ENCODE measurements around the gene LEKR1. TPM values are rescaled to one million over a fixed set of nuclear protein-coding genes. Genes with fewer than 3 reads are reported as not detected.
A peak's percentile ranks its signal among the peaks of the same experiment; 100 is the strongest.

LEKR1 gene
- total RNA-seq, 1 donor from 2014 or later = 0.14 TPM

DNA sequence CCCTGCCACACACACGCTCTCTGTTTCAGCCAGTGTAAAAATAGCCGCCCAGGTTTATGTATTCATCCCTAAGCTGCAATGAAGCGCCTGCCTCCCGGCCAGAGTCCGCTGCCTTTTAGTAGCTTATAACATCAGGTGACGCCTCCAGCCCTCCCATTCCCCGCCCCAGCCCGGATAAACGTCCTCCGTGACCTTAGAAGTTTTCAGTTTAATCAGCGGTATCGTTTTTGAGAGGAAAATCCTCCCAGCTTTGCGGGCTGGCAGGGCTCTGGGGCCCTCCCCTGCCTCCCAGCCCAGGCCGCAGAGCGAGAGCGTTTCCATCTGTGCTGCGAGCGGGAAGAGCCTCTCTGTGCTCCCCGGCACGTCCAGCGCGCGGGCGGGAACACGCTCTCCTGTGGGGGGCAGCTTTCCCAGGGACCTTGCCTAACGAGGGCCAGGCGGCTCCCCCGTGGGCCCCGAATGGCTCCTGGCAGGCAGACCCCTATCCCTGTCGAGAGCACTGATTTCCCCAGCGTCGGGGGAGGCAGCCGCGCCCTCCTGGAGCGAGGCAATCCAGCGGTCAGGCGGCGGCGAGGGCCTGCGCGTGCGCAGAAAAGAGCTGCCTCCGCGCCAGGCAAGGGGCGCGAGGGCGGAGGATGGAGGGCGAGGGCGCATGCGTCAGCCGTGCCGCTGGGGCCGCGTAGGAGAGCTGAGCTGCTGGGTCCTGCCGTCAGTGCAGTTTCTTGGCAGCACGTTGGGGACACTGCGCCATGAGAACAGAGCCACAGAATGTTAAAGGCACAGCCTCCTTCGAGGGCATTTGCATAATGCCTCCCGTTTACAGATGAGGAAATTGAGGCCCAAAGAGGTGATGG is 262.7 kb downstream of the LEKR1 start:
- H3K36me3 Mint-ChIP-seq (ENCODE audit: low read depth) = no peaks in the 10 kb centered on the region
- peaks cover 71% of the 10 kb centered on the region for H3K4me1 Mint-ChIP-seq
- DNase-seq = peak; percentile 98
- intact Hi-C loops (cut with micrococcal nuclease) = loop anchor here (1.0 to 5.0 kb wide), 10 partner anchors 14 to 1237 kb away; partner anchors contain the start of genes CCNL1, SLC33A1, SSR3 and TIPARP
- peak overlapping the region; percentile 75 for H3K4me3 Mint-ChIP-seq
- H3K9me3 Mint-ChIP-seq = peaks cover 5% of the 10 kb centered on the region
- H3K27me3 Mint-ChIP-seq = no peaks in the 10 kb centered on the region
- H3K27ac Mint-ChIP-seq = peak overlapping the region; percentile 93

DNA sequence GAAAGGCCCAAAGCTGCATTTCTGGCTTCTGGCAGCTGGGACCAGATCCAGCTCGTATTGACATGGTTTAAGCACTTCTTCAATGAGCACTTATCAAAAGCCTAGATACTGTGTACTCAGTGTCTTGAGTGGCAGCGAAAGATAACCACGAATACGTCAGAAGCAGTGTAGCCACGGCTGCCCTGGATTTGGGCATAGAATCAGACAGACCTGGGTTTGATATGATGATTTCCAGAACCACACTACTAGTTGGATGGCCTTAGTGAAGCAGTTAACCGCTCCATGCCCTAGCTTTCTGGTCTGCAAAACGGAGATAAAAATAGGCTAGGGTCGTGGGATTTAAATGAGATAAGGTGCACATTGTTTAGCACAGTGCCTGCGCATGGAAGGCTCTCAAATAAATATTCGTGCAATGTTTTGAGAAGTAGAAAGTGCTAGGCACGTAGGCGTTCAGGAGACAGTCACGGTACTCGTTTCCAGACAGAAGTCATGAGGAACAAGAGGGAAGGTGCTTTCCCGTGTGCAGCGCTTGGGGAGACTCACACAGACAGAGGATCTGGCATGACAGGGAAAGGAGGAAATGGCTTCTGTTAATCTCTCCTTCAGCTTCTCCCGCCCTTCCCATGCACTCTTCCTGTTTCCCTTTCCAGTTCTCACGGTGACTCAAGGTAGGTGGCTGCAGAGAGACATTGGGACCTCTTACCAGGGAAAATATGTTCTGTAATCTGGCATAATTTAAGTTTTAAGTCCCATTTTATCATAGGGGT is 263.5 kb downstream of the LEKR1 start:
- Mint-ChIP-seq H3K36me3 (ENCODE audit: low read depth) (no peaks in the 10 kb centered on the region), H3K4me1 (peaks cover 71% of the 10 kb centered on the region), H3K27me3 (no peaks in the 10 kb centered on the region), H3K9me3 (peaks cover 5% of the 10 kb centered on the region), H3K27ac (peak overlapping the region; percentile 93), H3K4me3 (peak overlapping the region; percentile 75)
- intact Hi-C loops (cut with micrococcal nuclease) = loop anchor here (1.0 to 5.0 kb wide), 8 partner anchors 14 to 1237 kb away; partner anchors contain the start of genes SLC33A1, SSR3 and TIPARP
- peak; percentile 75 for DNase-seq

DNA sequence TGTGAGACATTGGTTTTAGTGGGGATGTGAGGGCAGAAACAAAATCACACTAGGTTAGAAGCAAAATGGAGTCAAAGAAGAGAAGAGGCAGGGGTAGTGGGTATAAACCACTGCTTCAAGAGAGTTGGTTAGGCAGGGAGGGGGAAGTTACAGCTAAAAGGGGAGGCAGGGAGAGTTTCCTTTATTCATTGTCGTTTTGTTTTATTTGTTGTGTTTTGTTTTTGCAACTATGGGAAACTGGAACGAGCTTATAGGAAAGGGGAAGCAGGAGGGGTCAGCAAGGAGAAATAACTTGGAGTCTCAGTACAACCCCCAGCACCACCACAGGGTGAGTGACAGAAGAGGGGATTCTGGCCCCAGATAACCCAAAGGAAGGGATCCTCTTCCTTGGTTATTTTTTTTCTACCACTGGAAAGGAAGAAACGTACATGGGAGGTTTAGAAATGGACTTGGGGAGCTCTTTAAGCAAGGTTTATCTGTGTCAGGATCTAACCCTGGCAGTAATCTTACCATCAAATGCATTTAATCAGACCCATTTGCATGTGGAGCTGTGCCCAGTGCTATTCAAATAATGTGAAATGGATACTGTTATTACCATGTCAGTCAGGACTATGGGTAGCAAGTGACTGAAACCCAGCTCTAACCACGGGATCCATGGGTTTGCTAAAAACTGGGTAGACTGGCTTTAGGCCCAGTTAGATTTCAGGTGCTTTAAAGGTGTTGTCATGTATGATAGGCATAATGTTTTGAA is 265.1 kb downstream of the LEKR1 start:
- Mint-ChIP-seq H3K27me3 (no peaks in the 10 kb centered on the region), H3K9me3 (peaks cover 5% of the 10 kb centered on the region), H3K4me1 (peaks cover 64% of the 10 kb centered on the region), H3K27ac (peak overlapping the region; percentile 52), H3K36me3 (ENCODE audit: low read depth) (no peaks in the 10 kb centered on the region), H3K4me3 (peak overlapping the region; percentile 15)
- intact Hi-C loops (cut with micrococcal nuclease) = no loop called here
- no peak for DNase-seq

- peaks cover 5% of the 10 kb centered on the region for H3K9me3 Mint-ChIP-seq
- no peaks in the 10 kb centered on the region for H3K36me3 Mint-ChIP-seq (ENCODE audit: low read depth)
- DNase-seq = peak; percentile 54
- no peak overlapping the region for H3K4me3 Mint-ChIP-seq
- intact Hi-C loops (cut with micrococcal nuclease) = no loop called here
- peaks cover 58% of the 10 kb centered on the region for H3K4me1 Mint-ChIP-seq
- H3K27ac Mint-ChIP-seq = peak overlapping the region; percentile 57
- H3K27me3 Mint-ChIP-seq = no peaks in the 10 kb centered on the region
Measured at GRCh38 chr3:157092230-157092629, 266.1 kb downstream of the LEKR1 start.

GRCh38 chr3:157093096-157093495 is 266.9 kb downstream of the LEKR1 start:
- no peaks in the 10 kb centered on the region for H3K27me3 Mint-ChIP-seq
- peaks cover 5% of the 10 kb centered on the region for H3K9me3 Mint-ChIP-seq
- peak overlapping the region; percentile 24 for H3K4me3 Mint-ChIP-seq
- DNase-seq = peak; percentile 64
- H3K4me1 Mint-ChIP-seq = peaks cover 49% of the 10 kb centered on the region
- H3K27ac Mint-ChIP-seq = peak overlapping the region; percentile 56
- H3K36me3 Mint-ChIP-seq (ENCODE audit: low read depth) = no peaks in the 10 kb centered on the region
- intact Hi-C loops (cut with micrococcal nuclease) = loop anchor here (1.0 kb wide), 1 partner anchor 35 kb away; no protein-coding TSS in a partner anchor

DNA sequence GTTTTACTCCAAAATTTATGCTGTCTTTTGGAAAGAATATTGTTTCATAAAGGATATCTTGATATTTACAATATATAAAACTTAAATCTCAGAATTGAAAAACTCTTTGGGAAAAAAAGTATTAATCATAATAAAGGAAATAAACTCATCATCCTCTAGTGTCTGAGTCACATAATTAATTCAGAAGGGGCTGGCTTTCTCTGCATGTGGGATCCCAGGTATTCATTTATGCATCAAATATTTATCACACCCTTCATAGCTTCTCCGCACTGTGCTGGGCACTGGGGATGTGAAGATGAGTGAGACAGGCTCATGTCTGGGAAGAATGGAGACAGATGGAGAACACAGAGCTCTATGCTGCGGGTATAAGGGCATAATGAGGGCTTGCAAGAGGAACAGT is 268.1 kb downstream of the LEKR1 start:
- no peaks in the 10 kb centered on the region for H3K27me3 Mint-ChIP-seq
- no peak for DNase-seq
- no peak overlapping the region for H3K4me3 Mint-ChIP-seq
- no peak overlapping the region for H3K27ac Mint-ChIP-seq
- peaks cover 47% of the 10 kb centered on the region for H3K4me1 Mint-ChIP-seq
- intact Hi-C loops (cut with micrococcal nuclease) = no loop called here
- H3K9me3 Mint-ChIP-seq = peaks cover 5% of the 10 kb centered on the region
- H3K36me3 Mint-ChIP-seq (ENCODE audit: low read depth) = no peaks in the 10 kb centered on the region

DNA sequence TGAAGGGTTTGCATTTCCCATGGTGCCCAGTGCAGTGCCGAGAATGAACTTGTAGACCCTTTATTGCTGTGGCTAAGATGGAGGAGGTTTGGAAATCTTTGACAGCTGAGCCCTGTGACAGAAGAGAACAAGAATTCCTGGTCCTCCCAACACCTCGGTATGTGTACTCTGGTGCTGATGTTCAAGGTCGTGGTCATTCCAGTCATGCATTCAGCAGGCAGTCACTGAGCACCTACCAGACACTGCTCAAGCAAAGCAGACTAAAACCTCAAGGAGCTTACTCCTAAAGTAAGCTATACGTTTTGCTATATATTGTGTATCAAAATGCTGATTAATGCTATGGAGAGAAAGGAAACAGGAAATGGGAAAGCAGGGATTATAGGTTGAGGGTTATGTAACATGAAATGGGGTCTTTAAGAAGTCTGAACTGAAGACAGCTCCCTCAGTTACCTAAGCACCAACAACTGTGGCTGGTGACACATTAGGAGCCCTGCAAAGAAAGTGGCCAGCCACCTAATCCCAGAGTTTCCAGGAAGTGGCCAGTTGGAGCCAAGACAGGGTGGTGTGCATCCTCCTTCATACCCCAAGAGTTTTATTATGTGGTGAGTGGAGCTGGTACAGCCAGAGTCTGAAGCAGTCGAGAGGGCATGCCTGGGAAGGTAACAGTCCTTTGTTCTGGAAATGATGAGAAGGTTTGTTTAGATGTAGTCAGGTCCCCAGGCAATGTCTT is 268.8 kb downstream of the LEKR1 start:
- Mint-ChIP-seq H3K9me3 (peaks cover 5% of the 10 kb centered on the region), H3K4me3 (no peak overlapping the region), H3K27ac (no peak overlapping the region), H3K36me3 (ENCODE audit: low read depth) (no peaks in the 10 kb centered on the region), H3K4me1 (peaks cover 43% of the 10 kb centered on the region), H3K27me3 (no peaks in the 10 kb centered on the region)
- intact Hi-C loops (cut with micrococcal nuclease) = no loop called here
- no peak for DNase-seq

Other genes starting within 250 kb of the LEKR1 start
- gene TIPARP, start 151.8 kb upstream of the LEKR1 start, total RNA-seq = 17.7 and 18.7 TPM in 2 replicates